Activated T-cell treated with anti-CD3 and anti-CD28 coated beads, Interleukin-2, amount 50 U/mL, for 72 hours (primary cell): Measurements from ENCODE around the gene KBTBD3. TPM values are rescaled to one million over a fixed set of nuclear protein-coding genes. Genes with fewer than 3 reads are reported as not detected.

ENCODE experiments used
- ATAC-seq, 2 donors: fragments of 150-1000 bp; cut with Tn5 transposase; replicated peaks in 1 of 2; 2 replicates each; pipeline ENCODE4 v1.10.0; 2021; ENCODE audit warnings: moderate library complexity in 2 of 2, mild to moderate bottlenecking in 1 of 2
- DNase-seq, 2 donors: peaks; one replicate each; pipeline ENCODE4 v3.0.0; 2021 to 2022; ENCODE audit warnings: mixed read lengths in 1 of 2
- H3K27ac Mint-ChIP-seq: one replicate; pipeline ENCODE4 v1.8.0; 2022; ENCODE audit warnings: mild to moderate bottlenecking, moderate library complexity, mixed read lengths
- H3K27me3 Mint-ChIP-seq: one replicate; pipeline ENCODE4 v1.8.0; 2022; ENCODE audit warnings: low read depth, mixed read lengths
- H3K36me3 Mint-ChIP-seq, 2 donors: one replicate each; pipeline ENCODE4 v1.8.0; 2022; ENCODE audit warnings: mixed read lengths in 2 of 2, mild to moderate bottlenecking in 1 of 2; ENCODE audit not compliant: insufficient read depth in 2 of 2
- H3K4me1 Mint-ChIP-seq: one replicate; pipeline ENCODE4 v1.8.0; 2022; ENCODE audit warnings: low read depth, mixed read lengths
- H3K4me3 Mint-ChIP-seq, 2 donors: one replicate each; pipeline ENCODE4 v1.8.0; 2022; ENCODE audit warnings: mild to moderate bottlenecking in 2 of 2, mixed read lengths in 2 of 2, moderate library complexity in 2 of 2
- H3K9me3 Mint-ChIP-seq, 2 donors: one replicate each; pipeline ENCODE4 v1.8.0; 2022; ENCODE audit warnings: mixed read lengths in 2 of 2
- total RNA-seq, 2 donors: library from RNA; stranded (reverse); gene quantifications; one replicate each; pipeline ENCODE4 v1.2.3, GENCODE V29; 2022

The KBTBD3 gene, protein sequence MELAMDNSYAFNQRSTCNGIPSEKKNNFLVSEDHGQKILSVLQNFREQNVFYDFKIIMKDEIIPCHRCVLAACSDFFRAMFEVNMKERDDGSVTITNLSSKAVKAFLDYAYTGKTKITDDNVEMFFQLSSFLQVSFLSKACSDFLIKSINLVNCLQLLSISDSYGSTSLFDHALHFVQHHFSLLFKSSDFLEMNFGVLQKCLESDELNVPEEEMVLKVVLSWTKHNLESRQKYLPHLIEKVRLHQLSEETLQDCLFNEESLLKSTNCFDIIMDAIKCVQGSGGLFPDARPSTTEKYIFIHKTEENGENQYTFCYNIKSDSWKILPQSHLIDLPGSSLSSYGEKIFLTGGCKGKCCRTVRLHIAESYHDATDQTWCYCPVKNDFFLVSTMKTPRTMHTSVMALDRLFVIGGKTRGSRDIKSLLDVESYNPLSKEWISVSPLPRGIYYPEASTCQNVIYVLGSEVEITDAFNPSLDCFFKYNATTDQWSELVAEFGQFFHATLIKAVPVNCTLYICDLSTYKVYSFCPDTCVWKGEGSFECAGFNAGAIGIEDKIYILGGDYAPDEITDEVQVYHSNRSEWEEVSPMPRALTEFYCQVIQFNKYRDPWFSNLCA
- total RNA-seq = 10 to 100 TPM; 13.4 to 16.8 TPM

- ATAC-seq (peak; percentile 95), DNase-seq (peak; percentile 96 to 99)
- peak within 1 kb of the TSS; percentile 93 to 99 for H3K4me3 Mint-ChIP-seq
- no peaks in the 10 kb centered on the region for H3K27me3 Mint-ChIP-seq
- H3K4me1 Mint-ChIP-seq = peaks cover 60% of the 10 kb centered on the region
- H3K27ac Mint-ChIP-seq = peak within 1 kb of the TSS; percentile 99
- H3K9me3 Mint-ChIP-seq = no peaks in the 10 kb centered on the region
- peaks cover 4 to 17% of the 10 kb centered on the region in 2 donors for H3K36me3 Mint-ChIP-seq
These were observed at the start of gene KBTBD3 for GRCh38 chr11:106076919-106077608. KBTBD3 (minus strand) TSS chr11:106077347; CDS start chr11:106059097, 18,250 bp downstream.

DNA sequence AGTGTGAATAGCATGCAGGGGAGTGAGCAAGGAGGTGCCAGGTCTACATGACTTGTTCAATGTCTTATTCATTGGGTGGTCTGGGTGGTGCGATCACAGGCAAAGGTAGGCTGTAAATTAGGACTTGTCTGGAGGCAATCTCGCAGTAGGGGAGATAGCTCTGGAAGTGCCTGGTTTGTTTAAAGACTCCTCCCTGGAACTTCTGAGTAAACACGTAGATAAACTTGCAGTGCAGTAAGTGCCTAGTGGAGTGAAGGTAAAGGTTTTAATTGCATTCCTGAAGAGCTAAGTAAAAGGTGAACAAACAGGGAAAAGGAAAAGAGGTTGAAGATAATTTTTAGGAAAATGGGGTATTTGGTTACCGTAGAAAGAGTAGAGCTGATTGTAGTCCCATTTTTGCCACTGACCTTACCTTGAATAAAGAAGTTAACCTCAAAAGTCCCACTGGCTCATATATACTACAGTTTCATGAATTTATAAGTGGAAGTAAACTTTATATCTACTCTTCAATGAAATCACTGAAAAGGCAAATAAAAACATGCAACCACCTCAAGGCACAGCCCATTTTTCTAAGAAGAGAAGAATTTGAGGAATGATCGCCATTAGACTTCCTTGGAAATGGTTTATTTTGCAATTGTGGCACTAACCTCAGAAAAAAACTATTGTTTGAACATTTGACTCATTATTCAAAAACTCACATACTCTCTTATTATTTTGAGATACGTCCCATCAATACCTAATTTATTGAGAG is 44.6 kb upstream of the KBTBD3 start:
- no peaks in the 10 kb centered on the region for H3K9me3 Mint-ChIP-seq
- no peak for ATAC-seq
- no peak for DNase-seq
- H3K27me3 Mint-ChIP-seq = peaks cover 28% of the 10 kb centered on the region
- H3K4me1 Mint-ChIP-seq = no peaks in the 10 kb centered on the region
- H3K36me3 Mint-ChIP-seq = no peaks in the 10 kb centered on the region
- H3K4me3 Mint-ChIP-seq = no peak overlapping the region
- no peak overlapping the region for H3K27ac Mint-ChIP-seq

GRCh38 chr11:106105986-106106385 is 28.8 kb upstream of the KBTBD3 start:
- Mint-ChIP-seq H3K9me3 (peaks cover 0 to 5% of the 10 kb centered on the region in 2 donors), H3K36me3 (peaks cover 0 to 2% of the 10 kb centered on the region in 2 donors), H3K4me3 (no peak overlapping the region), H3K27me3 (no peaks in the 10 kb centered on the region), H3K4me1 (no peaks in the 10 kb centered on the region), H3K27ac (no peak overlapping the region)
- no peak for DNase-seq
- ATAC-seq = no peak

DNA sequence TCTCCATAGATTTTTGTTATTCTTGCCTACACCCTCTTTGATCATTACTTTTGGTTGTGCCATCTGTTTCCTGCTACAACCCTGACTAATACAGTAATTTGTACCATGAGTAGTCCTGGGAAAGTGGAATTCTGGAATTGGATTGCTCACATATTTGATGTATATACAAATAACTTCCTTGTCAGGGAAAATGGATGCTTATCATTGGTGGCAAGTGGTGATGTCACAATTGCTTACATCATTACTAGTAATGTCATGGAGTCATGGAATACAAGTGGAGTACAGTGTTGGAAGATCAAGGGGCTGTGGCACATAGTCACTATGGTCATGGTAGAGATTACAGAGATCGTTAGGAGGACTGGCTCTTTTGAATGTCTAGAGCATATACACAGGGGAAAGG is 24.7 kb upstream of the KBTBD3 start:
- Mint-ChIP-seq H3K4me3 (no peak overlapping the region), H3K9me3 (peaks cover 0 to 5% of the 10 kb centered on the region in 2 donors), H3K27me3 (no peaks in the 10 kb centered on the region), H3K27ac (no peak overlapping the region), H3K4me1 (no peaks in the 10 kb centered on the region), H3K36me3 (peaks cover 3 to 4% of the 10 kb centered on the region in 2 donors)
- DNase-seq (no peak), ATAC-seq (no peak)

DNA sequence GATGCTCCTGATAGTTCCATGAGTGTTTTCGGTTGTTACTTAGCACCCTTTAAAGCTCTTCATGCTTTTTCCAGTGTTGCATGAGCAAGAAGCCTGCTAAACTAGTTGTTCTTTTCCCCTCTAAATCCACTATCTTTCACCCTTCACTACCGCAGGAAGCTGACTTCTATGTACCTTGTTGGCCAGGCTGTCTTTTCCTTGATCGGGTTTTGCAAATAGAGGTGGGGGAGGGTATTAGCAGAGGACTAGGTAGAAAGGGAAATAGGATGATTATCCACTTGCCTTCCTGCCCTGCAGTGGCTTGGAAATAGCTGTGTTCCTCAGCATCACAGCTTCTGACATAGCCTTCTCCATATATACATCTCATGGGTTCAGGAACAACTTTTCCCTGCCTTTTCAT is 24.2 kb upstream of the KBTBD3 start:
- no peak for ATAC-seq
- H3K27me3 Mint-ChIP-seq = no peaks in the 10 kb centered on the region
- H3K9me3 Mint-ChIP-seq = peaks cover 0 to 5% of the 10 kb centered on the region in 2 donors
- H3K27ac Mint-ChIP-seq = no peak overlapping the region
- peaks cover 3 to 4% of the 10 kb centered on the region in 2 donors for H3K36me3 Mint-ChIP-seq
- H3K4me3 Mint-ChIP-seq = no peak overlapping the region
- no peak for DNase-seq
- no peaks in the 10 kb centered on the region for H3K4me1 Mint-ChIP-seq

GRCh38 chr11:106098893-106099553 is 21.9 kb upstream of the KBTBD3 start:
- no peak overlapping the region for H3K27ac Mint-ChIP-seq
- peaks cover 6 to 7% of the 10 kb centered on the region in 2 donors for H3K36me3 Mint-ChIP-seq
- H3K27me3 Mint-ChIP-seq = no peaks in the 10 kb centered on the region
- H3K4me3 Mint-ChIP-seq = no peak overlapping the region
- peaks cover 0 to 5% of the 10 kb centered on the region in 2 donors for H3K9me3 Mint-ChIP-seq
- no peaks in the 10 kb centered on the region for H3K4me1 Mint-ChIP-seq
- DNase-seq (no peak), ATAC-seq (no peak)

DNA sequence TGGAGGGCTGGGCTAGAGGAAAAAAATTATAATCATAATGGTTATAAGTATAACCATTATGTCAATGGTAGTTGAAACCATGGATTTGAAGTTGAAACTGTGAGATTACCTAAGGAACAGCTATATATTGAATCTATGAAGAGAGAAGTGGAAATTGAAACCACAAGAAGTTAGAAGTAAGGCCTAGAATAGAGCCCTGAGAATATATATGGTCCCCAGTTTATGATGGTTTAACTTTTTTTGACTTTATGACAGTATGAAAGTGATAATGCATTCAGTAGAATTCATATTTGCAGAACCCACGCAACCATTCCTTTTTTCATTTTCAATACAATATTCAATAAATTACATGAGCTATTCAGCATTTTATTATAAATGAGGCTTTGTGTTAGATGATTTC is 15.3 kb upstream of the KBTBD3 start:
- peak overlapping the region; percentile 90 for H3K27ac Mint-ChIP-seq

GRCh38 chr11:106091480-106092123 is 14.5 kb upstream of the KBTBD3 start:
- ATAC-seq (peak; percentile 99), DNase-seq (peak; percentile 25 to 28)
- H3K9me3 Mint-ChIP-seq = no peaks in the 10 kb centered on the region
- H3K27ac Mint-ChIP-seq = peak overlapping the region; percentile 90
- H3K27me3 Mint-ChIP-seq = no peaks in the 10 kb centered on the region
- peaks cover 9 to 21% of the 10 kb centered on the region in 2 donors for H3K36me3 Mint-ChIP-seq
- H3K4me3 Mint-ChIP-seq = peak overlapping the region; percentile 31 to 54
- peaks cover 54% of the 10 kb centered on the region for H3K4me1 Mint-ChIP-seq

More for the DNA sequence above, 15.3 kb upstream of the KBTBD3 start:
- no peaks in the 10 kb centered on the region for H3K9me3 Mint-ChIP-seq
- no peak for ATAC-seq
- no peak for DNase-seq
- H3K4me1 Mint-ChIP-seq = peaks cover 48% of the 10 kb centered on the region
- H3K36me3 Mint-ChIP-seq = peaks cover 9 to 21% of the 10 kb centered on the region in 2 donors
- peak overlapping the region in 1 of 2 donors; percentile 54 for H3K4me3 Mint-ChIP-seq
- no peaks in the 10 kb centered on the region for H3K27me3 Mint-ChIP-seq

GRCh38 chr11:106088896-106089295 is 11.7 kb upstream of the KBTBD3 start:
- ATAC-seq = no peak
- H3K4me3 Mint-ChIP-seq = no peak overlapping the region
- H3K4me1 Mint-ChIP-seq = peaks cover 63% of the 10 kb centered on the region
- no peak overlapping the region for H3K27ac Mint-ChIP-seq
- no peaks in the 10 kb centered on the region for H3K27me3 Mint-ChIP-seq
- no peaks in the 10 kb centered on the region for H3K9me3 Mint-ChIP-seq
- peaks cover 7 to 18% of the 10 kb centered on the region in 2 donors for H3K36me3 Mint-ChIP-seq
- no peak for DNase-seq

DNA sequence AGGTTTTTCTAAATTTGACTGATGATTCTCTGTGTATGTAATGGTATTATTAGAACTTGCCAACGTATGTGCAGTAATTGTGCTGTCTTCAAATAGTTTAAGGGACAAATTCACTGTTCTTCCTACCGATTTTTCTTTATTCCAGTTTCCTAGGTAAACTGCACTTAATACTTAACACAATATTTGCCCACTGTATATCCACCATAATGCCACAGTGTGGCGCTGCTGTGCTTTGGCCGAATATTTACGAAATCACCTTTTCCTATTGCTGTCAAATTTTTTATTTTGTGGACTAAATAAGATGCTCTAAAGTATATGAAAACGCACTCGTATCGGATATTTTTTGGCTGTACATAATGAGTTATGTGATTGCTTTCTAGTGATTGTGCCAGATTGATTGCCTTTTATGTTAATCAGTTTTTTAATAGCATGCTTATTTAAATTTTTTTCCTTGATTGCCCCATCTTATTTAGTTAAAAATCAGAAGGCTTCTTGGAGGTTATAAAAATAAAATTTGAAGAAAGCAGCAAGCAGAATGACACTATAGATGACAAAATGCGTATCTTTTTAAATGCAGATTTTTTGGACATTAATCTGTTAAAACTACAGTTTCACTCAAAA is 10.8 kb upstream of the KBTBD3 start:
- Mint-ChIP-seq H3K4me1 (peaks cover 63% of the 10 kb centered on the region), H3K36me3 (peaks cover 7 to 18% of the 10 kb centered on the region in 2 donors), H3K27me3 (no peaks in the 10 kb centered on the region), H3K9me3 (no peaks in the 10 kb centered on the region), H3K27ac (peak overlapping the region; percentile 87), H3K4me3 (no peak overlapping the region)
- ATAC-seq (no peak), DNase-seq (peak; percentile 35 to 46)

DNA sequence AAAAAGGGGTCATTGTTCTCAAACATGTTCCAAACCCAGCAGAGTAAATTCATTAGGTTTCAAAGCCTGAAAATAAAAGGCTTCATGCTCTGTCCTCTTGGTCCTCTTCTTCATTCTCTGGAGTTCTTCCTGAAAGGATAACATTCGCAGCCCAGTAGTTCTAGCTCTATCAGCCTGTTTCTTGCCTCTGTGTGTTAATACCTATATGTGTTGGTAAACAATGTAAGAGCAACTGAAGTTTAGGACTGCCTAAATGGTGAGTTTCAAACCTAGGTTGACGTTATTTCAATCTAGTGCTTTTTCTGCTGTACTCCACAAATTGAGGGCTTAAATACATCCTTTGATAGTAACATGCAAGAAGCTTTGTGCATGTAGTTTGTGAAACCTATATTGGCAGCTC is 9.7 kb upstream of the KBTBD3 start:
- peaks cover 57% of the 10 kb centered on the region for H3K4me1 Mint-ChIP-seq
- H3K4me3 Mint-ChIP-seq = no peak overlapping the region
- no peaks in the 10 kb centered on the region for H3K27me3 Mint-ChIP-seq
- DNase-seq (no peak), ATAC-seq (no peak)
- H3K9me3 Mint-ChIP-seq = no peaks in the 10 kb centered on the region
- H3K36me3 Mint-ChIP-seq = peaks cover 7 to 11% of the 10 kb centered on the region in 2 donors
- H3K27ac Mint-ChIP-seq = no peak overlapping the region
